Fibroblast of villous mesenchyme (primary cell): Measurements from ENCODE around the gene TTC3. TPM values are rescaled to one million over a fixed set of nuclear protein-coding genes. Genes with fewer than 3 reads are reported as not detected.
"Not testable (repeated sequence)": the region's sequence is repeated elsewhere in the genome, so short reads cannot be mapped to it uniquely, and the experiment has no call there.

Source experiments
- DNase-seq: peaks from one replicate; pipeline ENCODE4 v3.0.0-alpha.2; 2010; ENCODE audit warnings: low read depth
- H3K4me3 ChIP-seq: 2 replicates; pipeline ENCODE4 v1.5.1; 2011; ENCODE audit warnings: low read depth, mild to moderate bottlenecking, low read length
- total RNA-seq: library from RNA; depleted of rRNA; stranded (reverse); fragments of >200 nt; gene quantifications from 2 replicates; pipeline ENCODE4 v1.2.3, GENCODE V29; 2012
- TF ChIP-seq, protein P1 (sequence below): IDR thresholded peaks from 2 replicates; pipeline ENCODE4 v1.5.1; 2012; ENCODE audit warnings: low read depth, mild to moderate bottlenecking, low read length; ENCODE audit not compliant: insufficient read depth

Gene TTC3
- total RNA-seq, 1 donor = 339 TPM

DNA sequence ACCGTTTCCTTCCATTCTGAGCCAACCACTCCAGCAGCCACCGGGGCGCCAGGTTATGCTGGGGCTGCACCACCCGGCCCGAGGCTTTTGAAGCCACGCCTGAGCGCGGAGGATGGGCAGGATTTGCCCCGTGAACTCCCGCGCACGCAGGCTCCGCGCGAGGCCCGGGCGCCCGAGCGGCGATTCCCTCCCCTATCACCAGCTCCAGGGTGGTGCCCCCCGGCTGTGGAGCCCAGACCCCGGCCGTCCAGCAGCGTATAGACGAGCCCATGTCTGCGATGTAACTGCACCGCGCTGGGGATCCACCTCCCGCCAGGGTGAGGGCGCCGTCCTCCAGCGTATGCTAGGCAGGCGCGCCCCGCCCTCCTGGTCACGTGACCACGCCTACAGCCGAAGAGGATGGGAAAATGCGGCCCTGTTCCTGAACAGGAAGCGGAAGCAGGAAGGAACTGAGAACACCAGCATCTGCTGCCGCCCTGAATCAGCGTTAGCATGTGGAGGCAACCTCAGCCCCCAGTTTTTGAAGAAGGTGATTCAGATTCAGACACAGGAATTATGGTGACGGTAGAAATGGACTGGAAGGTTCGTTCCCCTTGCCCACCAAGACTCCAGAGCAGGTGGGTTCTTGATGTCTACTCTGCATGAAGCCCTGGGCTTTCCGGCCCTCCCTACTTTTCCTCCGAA is 148.1 kb downstream of the TTC3 start:
- TF ChIP-seq, protein P1, sequence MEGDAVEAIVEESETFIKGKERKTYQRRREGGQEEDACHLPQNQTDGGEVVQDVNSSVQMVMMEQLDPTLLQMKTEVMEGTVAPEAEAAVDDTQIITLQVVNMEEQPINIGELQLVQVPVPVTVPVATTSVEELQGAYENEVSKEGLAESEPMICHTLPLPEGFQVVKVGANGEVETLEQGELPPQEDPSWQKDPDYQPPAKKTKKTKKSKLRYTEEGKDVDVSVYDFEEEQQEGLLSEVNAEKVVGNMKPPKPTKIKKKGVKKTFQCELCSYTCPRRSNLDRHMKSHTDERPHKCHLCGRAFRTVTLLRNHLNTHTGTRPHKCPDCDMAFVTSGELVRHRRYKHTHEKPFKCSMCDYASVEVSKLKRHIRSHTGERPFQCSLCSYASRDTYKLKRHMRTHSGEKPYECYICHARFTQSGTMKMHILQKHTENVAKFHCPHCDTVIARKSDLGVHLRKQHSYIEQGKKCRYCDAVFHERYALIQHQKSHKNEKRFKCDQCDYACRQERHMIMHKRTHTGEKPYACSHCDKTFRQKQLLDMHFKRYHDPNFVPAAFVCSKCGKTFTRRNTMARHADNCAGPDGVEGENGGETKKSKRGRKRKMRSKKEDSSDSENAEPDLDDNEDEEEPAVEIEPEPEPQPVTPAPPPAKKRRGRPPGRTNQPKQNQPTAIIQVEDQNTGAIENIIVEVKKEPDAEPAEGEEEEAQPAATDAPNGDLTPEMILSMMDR = peak; percentile 1
- H3K4me3 ChIP-seq = peak overlapping the region; percentile 68
- peak; percentile 91 for DNase-seq

DNA sequence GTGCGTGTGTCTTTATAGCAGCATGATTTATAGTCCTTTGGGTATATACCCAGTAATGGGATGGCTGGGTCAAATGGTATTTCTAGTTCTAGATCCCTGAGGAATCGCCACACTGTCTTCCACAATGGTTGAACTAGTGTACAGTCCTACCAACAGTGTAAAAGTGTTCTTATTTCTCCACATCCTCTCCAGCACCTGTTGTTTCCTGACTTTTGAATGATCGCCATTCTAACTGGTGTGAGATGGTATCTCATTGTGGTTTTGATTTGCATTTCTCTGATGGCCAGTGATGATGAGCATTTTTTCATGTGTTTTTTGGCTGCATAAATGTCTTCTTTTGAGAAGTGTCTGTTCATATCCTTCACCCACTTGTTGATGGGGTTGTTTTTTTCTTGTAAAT is 149.2 kb downstream of the TTC3 start:
- not testable (repeated sequence) for H3K4me3 ChIP-seq, DNase-seq

DNA sequence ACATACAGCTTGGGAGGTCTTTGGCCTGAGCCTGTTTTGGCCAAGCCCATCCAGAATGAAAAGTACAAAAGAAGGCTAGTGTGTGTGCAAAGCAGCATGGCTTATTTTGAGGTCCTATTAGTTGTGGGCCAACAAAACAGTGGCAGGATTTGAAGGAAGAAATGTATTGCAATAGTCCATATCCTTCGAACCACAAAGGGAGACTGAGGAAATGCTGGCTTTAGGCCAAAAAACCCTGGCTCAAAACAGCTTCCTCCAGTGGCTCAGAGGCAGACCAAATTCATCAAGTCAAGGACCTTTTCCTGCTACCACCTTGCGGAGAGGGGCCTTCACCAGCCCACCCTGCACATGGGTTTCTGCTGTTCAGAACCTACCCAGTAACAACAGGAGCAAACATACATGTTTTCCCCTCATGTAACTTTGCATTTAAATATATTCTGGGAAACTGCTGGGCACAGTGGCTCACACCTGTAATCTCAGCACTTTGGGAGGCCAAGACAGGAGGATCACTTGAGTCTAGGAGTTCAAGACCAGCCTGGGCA is 150.8 kb downstream of the TTC3 start:
- no peak for DNase-seq
- no peak overlapping the region for H3K4me3 ChIP-seq
- TF ChIP-seq, protein P1 = no peak

DNA sequence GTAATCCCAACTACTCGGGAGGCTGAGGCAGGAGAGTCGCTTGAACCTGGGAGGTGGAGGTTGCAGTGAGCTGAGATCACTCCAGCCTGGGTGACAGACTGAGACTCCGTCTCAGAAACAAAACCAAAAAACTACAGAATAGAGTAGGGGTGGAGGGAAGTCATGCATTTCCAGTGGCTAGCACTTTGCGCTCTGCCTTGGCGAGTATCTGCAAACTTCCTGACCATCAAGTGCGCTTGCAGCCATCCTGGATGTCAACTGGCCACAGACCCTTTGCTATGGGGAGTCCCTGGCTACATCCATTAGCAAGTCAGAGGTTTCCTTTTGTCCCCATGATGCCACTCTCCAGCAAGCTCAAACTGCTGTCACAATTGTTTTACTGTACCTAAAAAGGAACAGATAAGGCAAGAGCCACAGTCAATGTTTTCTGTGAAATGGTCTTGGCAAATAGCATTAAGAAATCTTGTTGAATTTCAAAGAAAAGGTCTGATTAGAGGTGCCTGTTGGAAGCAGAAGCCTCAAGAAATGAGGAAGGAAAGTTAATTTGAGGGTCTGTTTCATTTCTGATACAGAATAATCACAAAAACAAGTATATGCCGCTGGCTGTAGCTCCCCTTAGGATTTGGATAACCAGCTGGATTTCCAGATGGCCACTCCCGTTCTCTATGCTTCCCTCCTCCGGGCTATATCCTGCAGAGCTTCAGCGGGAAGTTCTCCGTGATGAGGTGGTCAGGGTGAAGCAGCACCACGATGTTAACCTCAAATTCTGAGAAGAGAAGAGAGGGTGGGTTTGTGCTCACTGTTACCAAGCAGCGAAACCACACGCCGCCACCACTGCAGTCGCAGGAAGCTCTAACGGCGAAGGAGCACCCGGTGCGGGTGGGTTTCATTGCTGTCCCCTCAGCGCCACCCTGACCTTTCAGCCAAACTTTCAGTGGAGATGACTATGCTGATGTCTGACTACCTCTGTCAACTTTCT is 152.1 kb downstream of the TTC3 start:
- TF ChIP-seq, protein P1 = no peak
- no peak for DNase-seq
- no peak overlapping the region for H3K4me3 ChIP-seq

DNA sequence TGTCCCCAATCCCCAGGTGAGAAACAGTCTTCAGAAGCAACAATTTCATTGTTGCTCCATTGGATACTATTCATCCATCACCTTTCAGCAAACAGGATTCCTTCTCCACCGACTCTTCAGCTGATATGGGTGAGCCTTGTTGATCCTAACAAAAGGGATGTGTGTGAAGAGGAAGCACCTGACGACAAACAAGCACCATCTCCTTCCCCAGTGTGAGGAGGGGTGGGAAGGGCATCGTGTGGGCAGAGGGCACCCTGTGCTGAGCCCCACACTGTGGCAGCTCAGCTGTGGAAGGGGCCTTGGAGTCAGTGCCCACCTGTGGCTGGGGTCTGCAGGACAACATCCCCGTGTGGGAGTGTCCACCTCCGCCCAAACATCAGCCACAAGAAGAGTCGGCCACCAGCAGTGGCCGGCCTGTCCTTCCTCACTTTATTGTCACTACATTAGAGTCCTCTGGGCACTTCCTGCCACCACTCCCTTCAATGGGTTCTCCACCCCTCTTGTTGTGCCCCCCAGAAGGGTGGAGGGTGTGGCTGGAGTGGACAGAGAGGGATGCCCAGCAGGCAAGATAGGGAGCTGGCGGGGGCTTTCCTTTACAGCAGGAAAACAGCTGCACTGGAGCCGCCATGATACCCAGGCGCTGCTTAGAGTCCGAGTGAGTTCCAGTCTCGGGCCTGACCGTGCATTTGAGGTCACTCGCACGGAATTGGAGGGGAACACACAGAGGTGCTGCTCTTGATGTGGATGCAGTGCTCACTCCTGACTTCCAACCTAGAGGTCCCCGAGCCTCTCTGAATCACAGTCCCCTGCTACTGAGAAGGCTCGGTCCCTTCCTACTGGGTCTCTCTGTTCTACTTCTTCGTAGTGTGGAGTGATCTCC is 153.2 kb downstream of the TTC3 start:
- no peak for DNase-seq
- no peak overlapping the region for H3K4me3 ChIP-seq
- TF ChIP-seq, protein P1 = no peak

DNA sequence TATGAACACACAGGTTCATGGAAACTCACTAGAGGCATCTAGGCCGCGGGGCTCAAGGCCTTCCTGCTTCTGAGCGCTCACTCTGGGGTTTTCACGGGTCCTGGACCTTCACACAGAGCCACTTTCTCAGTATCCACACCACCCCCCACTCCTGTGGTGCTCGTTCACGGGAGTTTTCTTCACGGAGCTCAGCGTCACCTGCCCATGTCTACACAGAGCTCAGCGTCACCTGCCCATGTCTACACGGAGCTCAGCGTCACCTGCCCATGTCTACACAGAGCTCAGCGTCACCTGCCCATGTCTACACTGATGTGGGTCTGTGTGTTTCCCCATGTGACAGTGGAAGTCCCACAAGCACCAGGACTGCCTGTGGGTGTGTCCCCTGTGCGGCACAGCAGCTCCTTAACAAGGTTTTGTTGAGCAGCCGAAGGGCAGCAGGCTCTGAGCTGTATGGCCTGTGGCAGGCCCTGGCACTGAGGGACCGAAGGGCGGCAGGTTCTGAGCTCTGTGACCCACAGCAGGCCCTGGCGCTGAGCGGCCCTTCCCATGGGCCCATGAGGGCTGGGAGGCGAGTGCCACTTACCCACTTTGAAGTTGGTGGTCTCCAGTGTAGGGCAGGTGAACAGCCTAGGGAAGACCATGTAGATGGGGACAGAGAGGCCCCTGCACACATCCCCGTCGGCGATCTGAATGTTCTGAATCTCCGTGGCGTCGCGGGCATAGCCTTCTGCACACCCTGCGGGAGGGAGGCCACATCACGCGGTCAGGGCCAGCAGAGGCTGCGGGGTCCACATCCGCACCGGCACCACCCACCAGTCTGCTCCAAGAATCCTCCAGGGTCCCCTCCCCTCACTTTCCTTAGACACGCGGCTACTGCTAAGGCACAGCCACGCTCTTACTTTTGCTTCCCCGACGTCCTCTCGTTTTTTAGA is 154.3 kb downstream of the TTC3 start:
- no peak overlapping the region for H3K4me3 ChIP-seq
- TF ChIP-seq, protein P1 = no peak
- no peak for DNase-seq
